ENCODE measurements around the gene GPM6B. TPM values are rescaled to one million over a fixed set of nuclear protein-coding genes. Genes with fewer than 3 reads are reported as not detected.

The GPM6B gene
- polyA plus RNA-seq, 1 donor from 2014 or later: 205 TPM

Other genes starting within 250 kb of the GPM6B start
- gene EGFL6, start 247.5 kb downstream of the GPM6B start, polyA plus RNA-seq: 0.36 and 0.52 TPM in 2 replicates
- gene TCEANC, start 164.0 kb downstream of the GPM6B start, polyA plus RNA-seq: 5.0 and 5.3 TPM in 2 replicates
- 26.9 and 30.6 TPM in 2 replicates for gene RAB9A, start 128.0 kb downstream of the GPM6B start, polyA plus RNA-seq
- gene TRAPPC2, start 82.5 kb downstream of the GPM6B start, polyA plus RNA-seq: 70.0 and 94.2 TPM in 2 replicates
- 30.9 and 35.1 TPM in 2 replicates for gene OFD1, start 82.3 kb downstream of the GPM6B start, polyA plus RNA-seq
- 26.1 and 40.0 TPM in 2 replicates for gene GEMIN8, start 212.8 kb upstream of the GPM6B start, polyA plus RNA-seq